Right lobe of liver (tissue), 6 donors: ENCODE data around the gene PRDX6. TPM values are rescaled to one million over a fixed set of nuclear protein-coding genes. Genes with fewer than 3 reads are reported as not detected.
A peak's percentile ranks its signal among the peaks of the same experiment; 100 is the strongest.

Source experiments
- ATAC-seq, 4 donors: fragments of 200-7000 bp; cut with Tn5 transposase; one replicate each; pipeline ENCODE4 v1.9.1; 2020; ENCODE audit warnings: mild to moderate bottlenecking in 4 of 4, moderate library complexity in 4 of 4
- DNase-seq, 3 donors: peaks; one replicate each; pipeline ENCODE4 v3.0.0-alpha.2; 2020
- H3K27ac ChIP-seq, 3 donors: fragments of 200-600 bp; one replicate each; pipeline ENCODE4 v1.8.0; 2022
- H3K27me3 ChIP-seq, 2 donors: fragments of 200-600 bp; one replicate each; pipeline ENCODE4 v1.8.0; 2022
- H3K36me3 ChIP-seq, 4 donors: fragments of 200-600 bp; sonication (generic) in 1 of 4; one replicate each; pipeline versions ENCODE4 v1.5.1 to v1.8.0; 2017 to 2022; ENCODE audit warnings: control low read depth in 1 of 4
- H3K4me1 ChIP-seq, 4 donors: fragments of 200-600 bp; sonication (generic) in 1 of 4; one replicate each; pipeline versions ENCODE4 v1.5.1 to v1.8.0; 2017 to 2022; ENCODE audit warnings: control low read depth in 1 of 4
- H3K4me3 ChIP-seq, 3 donors: fragments of 200-600 bp; one replicate each; pipeline ENCODE4 v1.8.0; 2022
- H3K9me3 ChIP-seq, 4 donors: fragments of 200-600 bp; sonication (generic) in 1 of 4; one replicate each; pipeline versions ENCODE4 v1.5.1 to v1.8.0; 2017 to 2022; ENCODE audit warnings: control low read depth in 1 of 4
- POLR2A ChIP-seq: fragments of 450-650 bp; IDR thresholded peaks from one replicate; pipeline ENCODE4 v1.6.1; 2017; ENCODE audit warnings: antibody characterized with exemption, mild to moderate bottlenecking
- WGBS: methylation state at CpG from one replicate; pipeline ENCODE4 v1.1.6; 2018; ENCODE audit warnings: low coverage, low lambda C conversion rate; ENCODE audit not compliant: insufficient coverage; ENCODE audit errors: missing lambda C conversion rate; 5-methylcytosine and 5-hydroxymethylcytosine counted together
- intact Hi-C, 2 donors: fragments of 100-400 bp; cut with DNase I; formaldehyde crosslinking; loops; one replicate each; pipeline versions ENCODE4 v1.11.2 to v1.14.1; 2022
- total RNA-seq, 6 experiments: library from RNA; depleted of rRNA in 2 of 6; stranded (reverse); fragments of >200 nt in 2 of 6; fragmentation: NEBNext Ultra II Directional in 3 of 6; extraction: Animal tissue kit (Norgen Biotek cat#: 25700) in 3 of 6; gene quantifications; one replicate each; pipeline versions ENCODE4 v1.1.0 to v1.2.4, GENCODE V29; 2016 to 2023
- TF ChIP-seq, protein P1 (sequence below), 4 donors: fragments of 200-600 bp in 3 of 4; fragments of 450-650 bp in 1 of 4; IDR thresholded peaks; one replicate each; pipeline versions ENCODE4 v1.5.1 to v1.8.0; 2016 to 2022; ENCODE audit warnings: antibody characterized with exemption in 4 of 4, mild to moderate bottlenecking in 2 of 4
- donor health status: DM: no; HTN: yes; CAD: no.
- donor health status: DM: no; HTN: no; CAD: no.
- donor health status: DM: no; HTN: no; CAD: no.
- donor health status: DM: no; HTN: yes; CAD: no.
- donor health status: DM: no; HTN: yes; CAD: no.

PRDX6 gene
- total RNA-seq, 6 experiments from 2014 or later, result 213 to 552 (median 407) TPM

DNA sequence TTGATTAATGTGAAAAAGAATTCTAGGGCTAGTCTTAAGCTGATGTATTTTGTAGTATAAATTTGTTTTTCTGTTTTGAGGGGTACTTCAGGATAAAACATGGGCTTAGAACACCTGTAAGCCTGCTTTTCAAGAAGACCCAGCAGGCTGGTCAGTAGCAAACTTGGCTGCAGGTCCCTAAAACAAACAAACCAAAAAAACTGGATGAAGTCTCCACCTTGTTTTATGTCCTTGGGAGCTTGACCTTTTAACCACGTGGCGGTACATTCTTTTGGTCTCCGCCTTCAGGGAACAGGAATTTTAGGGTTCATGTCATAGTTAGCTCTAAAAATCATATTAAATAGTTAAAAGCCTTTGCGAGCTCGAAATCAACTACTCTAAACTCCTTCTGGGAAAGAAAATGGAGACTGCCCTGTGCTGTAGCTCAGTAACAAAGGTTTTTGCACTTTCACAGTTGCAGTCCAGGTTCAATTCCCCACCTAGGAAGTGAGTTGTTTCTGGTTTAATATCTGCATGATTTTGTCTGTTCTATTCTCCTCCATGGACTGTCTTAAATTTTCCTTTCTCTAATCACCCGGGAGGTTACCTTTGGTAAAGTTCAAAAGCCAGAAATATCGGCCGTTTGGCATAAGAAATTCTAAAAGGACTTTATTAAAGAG is 18.6 kb downstream of the PRDX6 start:
- ATAC-seq (peak; percentile 22 to 64 (median 46)), DNase-seq (peak in 1 of 3 donors; percentile 54)
- Histone ChIP-seq H3K36me3 (no peaks in the 10 kb centered on the region), H3K27me3 (no peaks in the 10 kb centered on the region), H3K9me3 (no peaks in the 10 kb centered on the region), H3K27ac (peak overlapping the region in 2 of 3 donors; percentile 8 to 22), H3K4me3 (no peak overlapping the region), H3K4me1 (peaks cover 0 to 9% (median 0%) of the 10 kb centered on the region in 4 donors)
- intact Hi-C loops, result no loop called here
- TF ChIP-seq, protein P1, sequence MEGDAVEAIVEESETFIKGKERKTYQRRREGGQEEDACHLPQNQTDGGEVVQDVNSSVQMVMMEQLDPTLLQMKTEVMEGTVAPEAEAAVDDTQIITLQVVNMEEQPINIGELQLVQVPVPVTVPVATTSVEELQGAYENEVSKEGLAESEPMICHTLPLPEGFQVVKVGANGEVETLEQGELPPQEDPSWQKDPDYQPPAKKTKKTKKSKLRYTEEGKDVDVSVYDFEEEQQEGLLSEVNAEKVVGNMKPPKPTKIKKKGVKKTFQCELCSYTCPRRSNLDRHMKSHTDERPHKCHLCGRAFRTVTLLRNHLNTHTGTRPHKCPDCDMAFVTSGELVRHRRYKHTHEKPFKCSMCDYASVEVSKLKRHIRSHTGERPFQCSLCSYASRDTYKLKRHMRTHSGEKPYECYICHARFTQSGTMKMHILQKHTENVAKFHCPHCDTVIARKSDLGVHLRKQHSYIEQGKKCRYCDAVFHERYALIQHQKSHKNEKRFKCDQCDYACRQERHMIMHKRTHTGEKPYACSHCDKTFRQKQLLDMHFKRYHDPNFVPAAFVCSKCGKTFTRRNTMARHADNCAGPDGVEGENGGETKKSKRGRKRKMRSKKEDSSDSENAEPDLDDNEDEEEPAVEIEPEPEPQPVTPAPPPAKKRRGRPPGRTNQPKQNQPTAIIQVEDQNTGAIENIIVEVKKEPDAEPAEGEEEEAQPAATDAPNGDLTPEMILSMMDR (IDR thresholded peaks at IDR 0.05), result no peak
- TF ChIP-seq POLR2A, result no peak
- 35% methylated on average over 8 of the region's 8 CpGs for WGBS

DNA sequence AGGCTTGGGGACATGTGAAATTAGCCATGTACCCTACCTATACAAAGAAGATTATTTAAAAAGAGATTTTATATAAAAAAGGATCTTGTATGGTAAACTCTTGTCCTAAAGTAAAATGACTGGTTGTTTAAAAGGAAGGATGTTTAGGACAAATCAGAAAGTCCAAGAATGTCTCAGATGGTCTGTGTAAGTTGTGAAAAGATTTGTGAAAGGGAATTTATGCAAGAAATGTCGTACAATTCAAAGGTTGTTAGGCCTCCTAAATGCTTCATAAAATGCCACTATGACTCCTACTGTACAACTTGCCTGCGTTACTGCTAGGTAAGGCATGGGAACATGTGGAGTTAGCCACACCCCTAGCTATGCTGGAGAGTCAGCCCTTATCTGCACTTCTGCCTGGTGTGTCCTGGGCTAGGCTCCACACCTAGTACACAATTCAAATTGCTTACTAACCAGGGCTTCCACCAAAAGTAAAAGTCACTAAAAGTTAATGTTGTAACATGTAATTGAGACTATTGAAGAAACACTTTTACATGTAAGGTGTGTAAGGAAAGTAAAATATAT is 19.7 kb downstream of the PRDX6 start:
- peak in 1 of 4 donors; percentile 45 for ATAC-seq
- Histone ChIP-seq H3K4me3 (no peak overlapping the region), H3K9me3 (no peaks in the 10 kb centered on the region), H3K4me1 (peaks cover 0 to 13% (median 0%) of the 10 kb centered on the region in 4 donors), H3K27me3 (no peaks in the 10 kb centered on the region), H3K36me3 (no peaks in the 10 kb centered on the region), H3K27ac (no peak overlapping the region)
- TF ChIP-seq POLR2A, result no peak
- TF ChIP-seq, protein P1 (IDR thresholded peaks at IDR 0.05), result no peak
- WGBS, result 50% methylated on average over 2 of the region's 2 CpGs
- intact Hi-C loops, result no loop called here
- DNase-seq, result no peak

DNA sequence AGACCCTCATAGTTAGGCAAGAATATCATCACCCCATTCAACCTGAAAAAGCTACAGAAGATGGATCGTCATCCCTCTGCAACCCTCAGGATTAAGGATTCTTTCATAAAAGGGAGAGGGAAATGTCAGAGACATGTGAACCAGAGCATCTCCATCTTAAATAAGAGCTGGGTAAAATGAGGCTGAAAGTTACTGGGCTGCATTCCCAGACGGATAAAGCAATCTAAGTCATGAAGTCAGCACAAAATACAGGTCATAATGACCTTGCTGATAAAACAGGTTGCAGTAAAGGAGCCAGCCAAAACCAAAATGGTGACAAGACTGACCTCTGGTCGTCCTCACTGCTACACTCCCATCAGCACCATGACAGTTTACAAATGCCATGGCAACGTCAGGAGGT is 22.6 kb downstream of the PRDX6 start:
- ATAC-seq, result no peak
- no peak for DNase-seq
- Histone ChIP-seq H3K36me3 (no peaks in the 10 kb centered on the region), H3K27ac (no peak overlapping the region), H3K9me3 (no peaks in the 10 kb centered on the region), H3K4me3 (no peak overlapping the region), H3K27me3 (no peaks in the 10 kb centered on the region), H3K4me1 (peaks cover 0 to 35% (median 4%) of the 10 kb centered on the region in 4 donors)
- 45% methylated on average over 4 of the region's 4 CpGs for WGBS
- TF ChIP-seq POLR2A, result no peak
- TF ChIP-seq, protein P1 (IDR thresholded peaks at IDR 0.05), result no peak
- intact Hi-C loops, result loop anchor here in 1 of 2 donors (10.0 kb wide), 1 partner anchor 65 kb away; no protein-coding TSS in a partner anchor

DNA sequence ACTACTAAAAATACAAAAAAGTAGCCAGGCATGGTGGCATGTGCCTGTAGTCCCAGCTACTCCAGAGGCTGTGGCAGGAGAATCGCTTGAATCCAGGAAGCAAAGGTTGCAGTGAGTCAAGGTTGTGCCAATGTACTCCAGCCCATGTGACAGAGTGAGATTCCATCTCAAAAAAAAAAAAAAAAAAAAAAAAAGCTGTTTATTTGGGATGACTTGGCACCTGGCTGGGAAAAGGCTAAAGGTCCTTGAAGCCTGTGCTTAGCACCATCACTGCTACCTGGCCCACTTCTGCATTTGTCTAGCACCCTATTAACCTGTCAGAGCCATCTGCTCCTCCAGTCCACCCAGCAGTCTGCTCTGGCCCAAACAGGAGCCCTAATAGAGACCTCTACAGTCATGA is 25.0 kb downstream of the PRDX6 start:
- H3K36me3 ChIP-seq, result no peaks in the 10 kb centered on the region
- peak; percentile 58 to 68 (median 64) for ATAC-seq
- H3K9me3 ChIP-seq, result no peaks in the 10 kb centered on the region
- peaks cover 0 to 29% (median 4%) of the 10 kb centered on the region in 4 donors for H3K4me1 ChIP-seq
- H3K4me3 ChIP-seq, result no peak overlapping the region
- H3K27me3 ChIP-seq, result no peaks in the 10 kb centered on the region
- no CpG with 5 or more reads among the region's 1 CpG for WGBS
- peak overlapping the region; percentile 41 to 93 (median 89) for H3K27ac ChIP-seq
- TF ChIP-seq POLR2A, result peak; percentile 39
- TF ChIP-seq, protein P1 (IDR thresholded peaks at IDR 0.05), result no peak
- DNase-seq, result peak in 2 of 3 donors; percentile 64 to 78
- intact Hi-C loops, result loop anchor here in 1 of 2 donors (10.0 kb wide), 1 partner anchor 67 kb away; no protein-coding TSS in a partner anchor
